A673 (cell line): ENCODE results near the gene USP25. TPM values are rescaled to one million over a fixed set of nuclear protein-coding genes. Genes with fewer than 3 reads are reported as not detected.

Experiments used
- BruUV-seq: library from RNA; stranded (reverse); fragments of 400-500 nt; replicated peaks from 2 replicates; lab custom pipeline; 2021; lab: Mats Ljungman, UMichigan
- CTCF ChIA-PET: fragments of 300-600 bp; sonication (Branson Sonifier 250); formaldehyde crosslinking; loops from one replicate; lab custom pipeline; 2022; ENCODE audit warnings: antibody characterized with exemption; lab: Charles Lee
- POLR2A ChIA-PET: fragments of 300-600 bp; sonication (Branson Sonifier 250); formaldehyde crosslinking; loops from one replicate; lab custom pipeline; 2022; ENCODE audit warnings: antibody characterized with exemption; ENCODE audit not compliant: low non-redundant PET; lab: Charles Lee
- DNase-seq: peaks from one replicate; pipeline ENCODE4 v3.0.0-alpha.2; 2015; ENCODE audit warnings: low spot score
- H3K27ac ChIP-seq: fragments of 200-600 bp; sonication (generic); 2 replicates; pipeline ENCODE4 v1.5.1; 2016; ENCODE audit warnings: mixed run types, low read depth, mild to moderate bottlenecking, mixed read lengths, antibody characterized with exemption, low read length; ENCODE audit not compliant: poor library complexity, severe bottlenecking
- H3K27me3 ChIP-seq: fragments of 200-600 bp; sonication (generic); replicated peaks from 2 replicates; pipeline ENCODE4 v1.6.1; 2017; ENCODE audit warnings: mixed run types, low read depth, mild to moderate bottlenecking, mixed read lengths, antibody characterized with exemption, low read length; ENCODE audit not compliant: insufficient read depth, poor library complexity
- H3K36me3 ChIP-seq: fragments of 200-600 bp; sonication (generic); 2 replicates; pipeline ENCODE4 v1.6.1; 2016; ENCODE audit warnings: mixed run types, mild to moderate bottlenecking, mixed read lengths, antibody characterized with exemption, low read length; ENCODE audit not compliant: insufficient read depth, poor library complexity, severe bottlenecking
- H3K4me1 ChIP-seq: fragments of 200-600 bp; sonication (generic); 2 replicates; pipeline ENCODE4 v1.6.1; 2017; ENCODE audit warnings: mixed run types, mild to moderate bottlenecking, mixed read lengths, antibody characterized with exemption, low read length; ENCODE audit not compliant: insufficient read depth, poor library complexity, severe bottlenecking
- H3K4me3 ChIP-seq: fragments of 200-600 bp; sonication (generic); 2 replicates; pipeline ENCODE4 v1.5.1; 2016; ENCODE audit warnings: low read depth, mixed run types, mild to moderate bottlenecking, mixed read lengths, low read length; ENCODE audit not compliant: poor library complexity, severe bottlenecking
- H3K9me3 ChIP-seq: fragments of 200-600 bp; sonication (generic); 2 replicates; pipeline ENCODE4 v1.6.1; 2016; ENCODE audit warnings: mixed run types, low read depth, mild to moderate bottlenecking, mixed read lengths, antibody characterized with exemption, low read length; ENCODE audit not compliant: poor library complexity, severe bottlenecking
- EZH2 ChIP-seq: fragments of 200-600 bp; sonication (generic); IDR thresholded peaks from 2 replicates; pipeline ENCODE4 v1.6.1; 2017; ENCODE audit warnings: borderline replicate concordance, low read depth, mild to moderate bottlenecking, mixed read lengths, antibody characterized with exemption, low read length; ENCODE audit not compliant: poor library complexity, severe bottlenecking
- intact Hi-C: fragments of 100-400 bp; cut with micrococcal nuclease; formaldehyde crosslinking; loops from one replicate; pipeline ENCODE4 v1.10.0; 2022; ENCODE audit not compliant: unreplicated experiment
- total RNA-seq: library from RNA; stranded (reverse); gene quantifications from 2 replicates; pipeline ENCODE4 v1.2.3, GENCODE V29; 2021
- TF ChIP-seq, protein P1 (sequence below): fragments of 300-800, 200-600 bp; sonication (generic); conservative IDR thresholded peaks from 2 replicates; pipeline ENCODE4 v1.5.1; 2017; ENCODE audit warnings: low read depth, mild to moderate bottlenecking, antibody characterized with exemption, low read length, moderate library complexity, mixed read lengths

Gene USP25
- total RNA-seq, 1 experiment from 2014 or later: 27.5 TPM

DNA sequence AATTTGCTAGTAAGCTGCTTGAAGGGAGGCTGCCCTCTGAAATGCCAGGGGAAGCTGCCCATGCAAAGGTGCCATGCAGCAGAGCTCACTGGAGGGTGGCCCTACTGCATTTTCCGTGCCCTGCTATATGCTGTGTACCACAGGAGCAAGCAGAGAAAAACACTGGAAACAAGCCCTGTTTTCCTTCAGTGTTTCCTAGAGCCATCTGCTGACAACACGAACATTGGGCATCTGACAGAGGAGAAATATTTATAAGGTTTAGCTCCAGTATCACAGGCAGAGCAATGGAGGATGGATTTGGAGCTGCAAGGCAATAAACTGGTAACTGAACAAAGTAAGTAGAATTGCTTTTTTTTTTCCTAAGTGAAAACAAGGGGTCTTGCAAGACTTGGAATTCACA, 198.4 kb downstream of the USP25 start:
- intact Hi-C loops: no loop called here
- POLR2A ChIA-PET: no interaction called here
- no peaks in the 10 kb centered on the region for H3K9me3 ChIP-seq
- no peak overlapping the region for H3K27ac ChIP-seq
- CTCF ChIA-PET: no interaction called here
- no peak for TF ChIP-seq EZH2
- TF ChIP-seq, protein P1, sequence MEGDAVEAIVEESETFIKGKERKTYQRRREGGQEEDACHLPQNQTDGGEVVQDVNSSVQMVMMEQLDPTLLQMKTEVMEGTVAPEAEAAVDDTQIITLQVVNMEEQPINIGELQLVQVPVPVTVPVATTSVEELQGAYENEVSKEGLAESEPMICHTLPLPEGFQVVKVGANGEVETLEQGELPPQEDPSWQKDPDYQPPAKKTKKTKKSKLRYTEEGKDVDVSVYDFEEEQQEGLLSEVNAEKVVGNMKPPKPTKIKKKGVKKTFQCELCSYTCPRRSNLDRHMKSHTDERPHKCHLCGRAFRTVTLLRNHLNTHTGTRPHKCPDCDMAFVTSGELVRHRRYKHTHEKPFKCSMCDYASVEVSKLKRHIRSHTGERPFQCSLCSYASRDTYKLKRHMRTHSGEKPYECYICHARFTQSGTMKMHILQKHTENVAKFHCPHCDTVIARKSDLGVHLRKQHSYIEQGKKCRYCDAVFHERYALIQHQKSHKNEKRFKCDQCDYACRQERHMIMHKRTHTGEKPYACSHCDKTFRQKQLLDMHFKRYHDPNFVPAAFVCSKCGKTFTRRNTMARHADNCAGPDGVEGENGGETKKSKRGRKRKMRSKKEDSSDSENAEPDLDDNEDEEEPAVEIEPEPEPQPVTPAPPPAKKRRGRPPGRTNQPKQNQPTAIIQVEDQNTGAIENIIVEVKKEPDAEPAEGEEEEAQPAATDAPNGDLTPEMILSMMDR: no peak
- no peaks in the 10 kb centered on the region for H3K27me3 ChIP-seq
- no peaks in the 10 kb centered on the region for H3K4me1 ChIP-seq
- no TSS peak for BruUV-seq
- H3K4me3 ChIP-seq: no peak overlapping the region
- DNase-seq: no peak
- H3K36me3 ChIP-seq: no peaks in the 10 kb centered on the region

DNA sequence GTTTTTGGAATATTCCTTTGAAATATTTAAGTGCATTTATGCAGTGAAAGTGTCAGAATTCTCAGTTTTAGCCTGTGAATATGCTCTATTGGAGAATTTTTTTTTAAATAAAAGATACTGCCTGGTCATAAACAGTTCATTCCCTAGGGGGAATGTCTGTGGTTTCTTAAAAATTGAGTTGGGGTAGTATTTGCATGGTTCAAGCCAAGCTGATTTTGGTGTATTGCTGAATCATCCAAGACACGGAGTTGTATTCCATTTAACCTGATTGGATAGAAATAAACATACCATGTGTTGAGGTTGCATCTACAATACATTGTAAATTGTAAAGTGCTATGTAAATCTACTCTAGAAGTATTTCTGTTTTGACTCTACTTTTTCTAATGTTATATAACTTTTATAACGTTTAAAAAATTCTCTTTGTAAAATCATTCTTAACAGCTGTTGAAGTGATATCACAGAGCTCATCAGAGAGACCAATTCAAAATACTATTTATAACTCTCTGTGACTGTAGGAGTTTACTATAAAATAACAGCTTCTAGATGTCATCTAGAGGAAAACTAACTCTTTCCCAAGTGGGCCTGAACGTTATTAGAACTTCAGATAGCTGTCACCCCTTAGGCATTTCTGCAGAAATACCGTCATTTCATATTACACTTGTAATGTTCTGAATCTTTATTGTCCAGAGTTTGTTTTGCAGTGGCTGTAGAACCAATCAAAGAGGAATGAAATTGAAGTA, 199.1 kb downstream of the USP25 start:
- no peaks in the 10 kb centered on the region for H3K36me3 ChIP-seq
- TF ChIP-seq EZH2: no peak
- TF ChIP-seq, protein P1: no peak
- ChIA-PET POLR2A (interaction anchor here (0.6 kb wide), 1 partner anchor 192 kb away, joined by 3 read pairs; no protein-coding TSS in a partner anchor), CTCF (no interaction called here)
- no peak overlapping the region for H3K4me3 ChIP-seq
- BruUV-seq: no TSS peak
- no peaks in the 10 kb centered on the region for H3K9me3 ChIP-seq
- no peak for DNase-seq
- H3K4me1 ChIP-seq: no peaks in the 10 kb centered on the region
- no peak overlapping the region for H3K27ac ChIP-seq
- intact Hi-C loops: no loop called here
- no peaks in the 10 kb centered on the region for H3K27me3 ChIP-seq

DNA sequence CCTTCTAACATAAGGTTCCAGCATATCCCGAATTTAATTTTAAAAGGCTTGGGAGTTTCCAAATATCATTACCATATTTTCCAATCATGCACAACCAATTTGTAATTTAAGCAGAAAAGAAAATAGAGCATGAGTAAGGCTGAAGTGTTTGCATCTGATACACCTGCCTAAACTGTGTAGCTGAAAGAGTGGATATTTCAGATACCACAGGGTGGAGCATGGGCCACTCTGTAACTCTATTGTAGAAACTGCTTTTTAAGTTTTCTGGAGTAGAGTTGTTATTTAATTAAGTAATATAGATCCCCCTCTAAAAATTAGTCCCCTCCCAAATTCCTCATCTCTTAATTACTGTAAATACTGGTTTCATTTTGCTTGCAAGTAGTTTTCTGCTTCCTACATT, 199.8 kb downstream of the USP25 start:
- H3K4me1 ChIP-seq: no peaks in the 10 kb centered on the region
- ChIA-PET POLR2A (interaction anchor here (0.6 kb wide), 1 partner anchor 193 kb away, joined by 3 read pairs; no protein-coding TSS in a partner anchor), CTCF (no interaction called here)
- no peaks in the 10 kb centered on the region for H3K9me3 ChIP-seq
- no peak overlapping the region for H3K27ac ChIP-seq
- BruUV-seq: no TSS peak
- no peaks in the 10 kb centered on the region for H3K36me3 ChIP-seq
- no peak for DNase-seq
- no peak for TF ChIP-seq EZH2
- TF ChIP-seq, protein P1: no peak
- intact Hi-C loops: no loop called here
- no peak overlapping the region for H3K4me3 ChIP-seq
- H3K27me3 ChIP-seq: no peaks in the 10 kb centered on the region
